ENCODE data around the gene KCNJ10.

Gene KCNJ10

DNA sequence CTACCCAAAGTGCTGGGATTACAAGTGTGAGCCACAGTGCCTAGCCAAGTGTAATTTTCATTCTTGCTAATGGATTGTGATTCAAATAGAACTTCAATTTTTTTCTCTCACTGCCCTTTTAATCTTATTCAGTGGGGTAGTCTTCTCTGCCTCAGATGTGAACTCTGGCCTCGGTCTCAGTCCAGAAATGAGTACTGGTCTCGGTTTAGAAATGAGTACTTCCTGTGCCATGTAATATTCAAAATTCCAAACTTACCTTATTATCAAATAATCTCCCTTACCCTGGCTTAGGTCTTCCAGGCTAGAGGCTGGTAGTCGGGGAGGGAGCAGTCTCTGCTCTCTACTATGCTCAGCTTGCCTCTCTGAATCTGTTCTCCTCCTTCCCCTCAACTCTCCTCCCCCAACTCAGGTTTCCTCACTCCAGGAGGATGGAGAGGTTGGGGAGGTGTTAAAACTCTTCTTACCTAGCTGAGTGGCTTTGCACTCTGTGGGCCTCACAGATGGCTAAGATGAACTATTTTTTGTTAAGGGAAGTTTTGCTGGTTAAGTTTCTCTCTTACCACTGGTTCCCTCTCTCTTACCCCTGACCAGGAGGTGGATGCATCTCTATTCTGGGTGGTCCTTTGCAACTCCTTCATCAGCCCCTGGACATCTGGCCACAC, 111.1 kb downstream of the KCNJ10 start:
- DNase-seq, result no peak

GRCh38 chr1:159957824-159958268, 112.1 kb downstream of the KCNJ10 start:
- peak in 1 of 2 experiments; percentile 71 for DNase-seq

DNA sequence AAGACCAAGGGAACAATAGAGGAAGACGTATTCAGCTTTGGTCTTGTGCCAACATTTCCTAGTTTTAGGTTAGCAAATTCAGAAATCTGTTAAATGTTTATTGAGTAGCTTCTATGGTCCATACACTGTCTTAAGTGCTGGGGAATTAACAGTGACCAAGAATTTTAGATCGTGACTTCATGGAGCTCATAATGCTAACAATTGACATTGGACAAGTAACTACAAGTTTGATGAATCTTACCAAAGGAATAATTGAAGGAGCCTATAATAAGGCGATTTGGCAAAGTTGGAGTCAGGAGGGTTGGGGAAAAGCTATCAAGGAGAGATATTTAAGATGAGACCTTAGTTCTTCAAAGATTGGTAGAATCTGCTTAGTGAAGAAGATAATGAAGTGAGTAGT, 114.5 kb downstream of the KCNJ10 start:
- DNase-seq, result no peak

- DNase-seq, result no peak
These were observed 116.1 kb downstream of the KCNJ10 start, which contains the start of gene SLAMF9 for GRCh38 chr1:159953536-159954515. SLAMF9 (minus strand) TSS chr1:159954237; CDS start chr1:159954137, 100 bp downstream.

DNA sequence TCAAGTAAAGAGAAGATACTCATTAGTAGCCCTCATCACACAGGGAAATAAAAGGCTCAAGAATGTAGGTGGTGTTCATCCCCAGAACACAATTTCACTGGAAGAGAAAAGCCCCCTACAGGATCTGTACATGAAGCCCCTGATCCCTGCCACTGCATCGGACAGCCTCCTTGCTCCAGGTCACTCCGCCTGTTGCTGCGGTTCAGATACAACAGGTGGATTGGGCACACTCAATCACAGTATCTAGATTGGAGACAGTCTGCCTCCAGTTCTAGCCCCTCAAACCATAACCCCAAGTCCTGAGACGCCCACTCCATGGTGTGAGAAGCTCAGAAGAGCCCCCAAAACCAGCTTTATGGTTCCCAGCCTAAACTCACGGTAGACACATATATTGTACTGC, 117.0 kb downstream of the KCNJ10 start:
- no peak for DNase-seq

DNA sequence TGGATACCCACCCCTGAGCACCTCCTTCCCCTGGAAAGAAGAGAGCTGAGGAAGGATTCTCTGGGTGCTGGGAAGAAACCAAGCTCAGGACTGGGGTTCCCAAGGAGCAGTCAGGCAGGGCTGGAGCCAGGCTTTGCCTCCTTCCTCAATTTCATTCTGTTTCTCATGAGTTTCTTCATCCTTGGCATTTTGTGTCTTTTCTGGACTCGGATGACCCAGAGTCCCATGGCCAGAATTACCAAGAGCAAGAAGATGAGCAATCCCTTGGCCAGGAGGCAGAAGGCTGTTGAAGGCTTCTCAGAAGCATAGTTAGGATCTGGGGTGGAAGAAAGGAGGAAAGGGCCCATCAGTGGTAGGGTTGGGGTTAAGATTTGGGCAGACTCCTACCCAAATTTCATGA, 118.4 kb downstream of the KCNJ10 start:
- DNase-seq, result no peak

- DNase-seq, result no peak
These were observed 118.9 kb downstream of the KCNJ10 start for GRCh38 chr1:159951016-159951415.

DNA sequence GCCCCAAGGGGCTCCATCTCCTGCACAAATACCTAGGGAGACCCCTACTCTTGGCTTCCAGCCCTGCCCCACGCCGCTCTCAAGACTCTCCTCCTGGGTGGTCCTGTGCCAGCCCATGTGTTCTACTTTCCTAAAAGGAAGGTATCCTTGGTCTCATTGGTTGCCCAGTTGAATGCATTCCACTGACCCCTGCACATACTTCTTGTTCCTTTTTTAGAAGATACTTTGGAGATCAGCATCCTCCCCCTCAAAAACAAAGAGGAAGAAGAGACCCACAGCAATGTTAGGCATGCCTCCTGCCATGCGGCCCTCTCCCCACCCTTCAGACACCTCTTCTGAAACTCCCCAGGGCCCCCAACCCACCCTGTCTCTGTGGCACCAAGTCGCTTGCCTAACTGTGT, 120.0 kb downstream of the KCNJ10 start:
- DNase-seq, result no peak

GRCh38 chr1:159949123-159949522, 120.8 kb downstream of the KCNJ10 start:
- DNase-seq, result no peak

Measured in NCI-H446 (cell line).